ENCODE results near the gene SAP130. TPM values are rescaled to one million over a fixed set of nuclear protein-coding genes. Genes with fewer than 3 reads are reported as not detected.

Gene SAP130
- total RNA-seq, 1 experiment from 2014 or later = 45.6 TPM

- H4K5ac ChIP-seq (ENCODE audit: insufficient read length, low read depth, low read length) = no peak overlapping the region
- no peak overlapping the region for H2BK20ac ChIP-seq (ENCODE audit: low read depth, low read length, poor library complexity, severe bottlenecking)
- H3K9me3 Mint-ChIP-seq = no peaks in the 10 kb centered on the region
- peak overlapping the region in 1 of 3 experiments; percentile 8; a peak in 2 of 7 replicates for H3K27ac Mint-ChIP-seq
- H2AK5ac ChIP-seq (ENCODE audit: insufficient read length, low read length) = no peak overlapping the region
- no peak overlapping the region for H3K4me2 ChIP-seq (ENCODE audit: insufficient read depth, insufficient read length, low read length)
- no peaks in the 10 kb centered on the region for H3K4me1 ChIP-seq (ENCODE audit: insufficient read depth, low read length)
- H3K79me2 ChIP-seq (ENCODE audit: insufficient read depth, low read length) = no peaks in the 10 kb centered on the region
- no peaks in the 10 kb centered on the region for H3K4me1 Mint-ChIP-seq
- H3K27me3 Mint-ChIP-seq (ENCODE audit: low read depth) = no peaks in the 10 kb centered on the region
- H3T11ph ChIP-seq (ENCODE audit: low read length) = no peak overlapping the region
- no peak for DNase-seq
- no peak for TF ChIP-seq CTCF (conservative IDR thresholded peaks at IDR 0.05)
- H3K23ac ChIP-seq (ENCODE audit: insufficient read length, low read depth, low read length) = no peak overlapping the region
- H3K36me3 Mint-ChIP-seq (ENCODE audit: insufficient read depth in 1 of 3, low read depth in 3 of 3) = peaks cover 36 to 94% (median 76%) of the 10 kb centered on the region in 3 experiments; a peak in 6 of 7 replicates
- H3K27ac ChIP-seq (ENCODE audit: insufficient read length, low read depth, low read length) = no peak overlapping the region
- no peak overlapping the region for H2BK15ac ChIP-seq (ENCODE audit: low read depth, low read length)
- no peaks in the 10 kb centered on the region for H3K9me3 ChIP-seq (ENCODE audit: control insufficient read depth, low read depth, low read length)
- H2AFZ ChIP-seq (ENCODE audit: low read length) = no peak overlapping the region
- no peak overlapping the region for H3K4ac ChIP-seq (ENCODE audit: low read depth, low read length)
- no peak overlapping the region for H3K9ac ChIP-seq (ENCODE audit: extremely low read depth, insufficient read length, low read length)
- no CpG with 5 or more reads among the region's 6 CpGs for WGBS (ENCODE audit: extremely low coverage, insufficient read length, low lambda C conversion rate)
- H4K20me1 ChIP-seq (ENCODE audit: control insufficient read depth, insufficient read depth, insufficient read length) = no peaks in the 10 kb centered on the region
- no peak overlapping the region for H3K4me3 Mint-ChIP-seq
- no peaks in the 10 kb centered on the region for H3K23me2 ChIP-seq (ENCODE audit: insufficient read length, low read depth, low read length, poor library complexity, severe bottlenecking)
- no peak overlapping the region for H2BK5ac ChIP-seq (ENCODE audit: insufficient read length, low read length)
- H3K79me1 ChIP-seq (ENCODE audit: insufficient read depth, low read depth, low read length, poor library complexity, severe bottlenecking) = no peaks in the 10 kb centered on the region
- no peak overlapping the region for H2BK120ac ChIP-seq (ENCODE audit: low read depth, low read length, poor library complexity, severe bottlenecking)
- no peaks in the 10 kb centered on the region for H3K27me3 ChIP-seq (ENCODE audit: insufficient read depth, low read length)
- H4K91ac ChIP-seq (ENCODE audit: insufficient read length, low read depth, low read length) = no peak overlapping the region
- H4K8ac ChIP-seq (replicated peaks; ENCODE audit: insufficient read length, low read depth, low read length) = no peak overlapping the region
- H2BK12ac ChIP-seq (ENCODE audit: insufficient read length, low read depth, low read length) = no peak overlapping the region
- H3K14ac ChIP-seq (ENCODE audit: insufficient read depth, low read length) = no peak overlapping the region
- H3K56ac ChIP-seq (ENCODE audit: insufficient read length, low read depth, low read length) = no peak overlapping the region
- no peak overlapping the region for H3K18ac ChIP-seq (ENCODE audit: insufficient read length, low read depth, low read length)
These were observed 19.7 kb downstream of the SAP130 start for GRCh38 chr2:128008074-128008672.

Measured in H9 (cell line).